BJ (cell line): ENCODE results near the gene NCAPH2. TPM values are rescaled to one million over a fixed set of nuclear protein-coding genes. Genes with fewer than 3 reads are reported as not detected.

Experiments
- CTCF ChIA-PET: fragments of 350-600 bp; formaldehyde crosslinking; extraction: SDS; loops from one replicate; lab custom pipeline; 2021; ENCODE audit warnings: antibody characterized with exemption, inconsistent platforms; lab: Yijun Ruan, JAX
- POLR2A ChIA-PET: fragments of 300-600 bp; sonication (Branson Sonifier 250); formaldehyde crosslinking; extraction: SDS; loops from one replicate; lab custom pipeline; 2021; ENCODE audit warnings: antibody characterized with exemption; lab: Charles Lee
- DNase-seq: peaks from one replicate; pipeline ENCODE4 v3.0.0-alpha.2; 2011; ENCODE audit warnings: low read depth
- H3K27me3 ChIP-seq: 2 replicates; pipeline ENCODE4 v1.6.0; 2011; ENCODE audit warnings: low read length; ENCODE audit not compliant: control insufficient read depth, insufficient read depth
- H3K36me3 ChIP-seq: 2 replicates; pipeline ENCODE4 v1.5.1; 2011; ENCODE audit warnings: low read length; ENCODE audit not compliant: control insufficient read depth, insufficient read depth
- H3K4me3 ChIP-seq: 2 replicates; pipeline ENCODE4 v1.5.1; 2011; ENCODE audit warnings: low read depth, mild to moderate bottlenecking, control low read depth, low read length
- CTCF ChIP-seq: IDR thresholded peaks from 2 replicates; pipeline ENCODE4 v1.5.1; 2011; ENCODE audit warnings: low read depth, mild to moderate bottlenecking, control low read depth, inconsistent platforms, low read length, moderate library complexity; ENCODE audit not compliant: insufficient read depth
- polyA plus RNA-seq: library from polyadenylated mRNA; depleted of rRNA; stranded (reverse); fragments of >200 nt; gene quantifications from 2 replicates; pipeline ENCODE4 v1.2.3, GENCODE V29; 2011

The NCAPH2 gene
- polyA plus RNA-seq, 1 experiment: 31.7 TPM

DNA sequence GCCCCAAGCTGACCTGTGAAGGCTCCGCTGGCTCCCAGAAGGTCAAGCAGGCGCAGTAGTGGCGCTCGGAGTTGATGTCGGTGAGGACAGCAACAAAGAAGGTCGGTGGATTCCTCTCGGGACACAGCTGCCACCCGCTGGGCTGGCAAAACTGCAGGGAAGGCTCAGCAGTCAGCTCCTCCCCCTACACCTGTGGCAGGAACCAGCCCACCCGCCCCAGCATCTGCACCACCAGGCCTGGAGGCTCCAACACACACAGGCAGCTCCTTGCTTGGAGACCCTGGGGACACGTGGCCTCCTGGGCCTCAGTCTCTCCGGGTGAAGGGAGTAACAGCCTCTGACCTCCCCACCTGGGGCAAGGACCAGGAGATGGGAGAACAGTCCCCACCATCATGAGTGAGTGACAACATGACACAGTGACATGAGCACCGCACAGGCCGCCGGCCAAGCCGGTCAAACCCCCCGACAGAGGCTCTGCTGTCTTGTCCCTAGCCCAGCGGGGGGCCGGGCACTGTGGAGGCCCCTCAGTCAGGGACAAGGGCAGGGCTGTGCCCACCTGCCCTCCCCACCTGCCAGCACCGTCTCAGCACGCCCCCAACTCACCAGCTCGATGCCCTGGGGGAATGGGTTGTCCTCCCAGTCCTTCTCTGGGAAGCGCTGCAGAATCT, 40.1 kb upstream of the NCAPH2 start:
- Histone ChIP-seq H3K27me3 (no peaks in the 10 kb centered on the region), H3K36me3 (peaks cover 46% of the 10 kb centered on the region), H3K4me3 (no peak overlapping the region)
- no peak for TF ChIP-seq CTCF
- POLR2A ChIA-PET: no interaction called here
- CTCF ChIA-PET: no interaction called here
- no peak for DNase-seq

- no peak for DNase-seq
- H3K4me3 ChIP-seq: no peak overlapping the region
- CTCF ChIA-PET: interaction anchor here (0.6 kb wide), 1 partner anchor 12 kb away, joined by 3 read pairs; no protein-coding TSS in a partner anchor
- no peak for TF ChIP-seq CTCF
- H3K36me3 ChIP-seq: peaks cover 43% of the 10 kb centered on the region
- POLR2A ChIA-PET: no interaction called here
- H3K27me3 ChIP-seq: no peaks in the 10 kb centered on the region
Measured at GRCh38 chr22:50468626-50469025, 39.4 kb upstream of the NCAPH2 start.

- H3K4me3 ChIP-seq: no peak overlapping the region
- no peaks in the 10 kb centered on the region for H3K27me3 ChIP-seq
- no peak for DNase-seq
- ChIA-PET POLR2A (no interaction called here), CTCF (interaction anchor here (1.2 kb wide), 1 partner anchor 56 kb away, joined by 3 read pairs; the partner anchor contains the start of gene SCO2)
- TF ChIP-seq CTCF: no peak
- H3K36me3 ChIP-seq: peaks cover 34% of the 10 kb centered on the region
Measured at GRCh38 chr22:50469377-50470305, 38.4 kb upstream of the NCAPH2 start.

DNA sequence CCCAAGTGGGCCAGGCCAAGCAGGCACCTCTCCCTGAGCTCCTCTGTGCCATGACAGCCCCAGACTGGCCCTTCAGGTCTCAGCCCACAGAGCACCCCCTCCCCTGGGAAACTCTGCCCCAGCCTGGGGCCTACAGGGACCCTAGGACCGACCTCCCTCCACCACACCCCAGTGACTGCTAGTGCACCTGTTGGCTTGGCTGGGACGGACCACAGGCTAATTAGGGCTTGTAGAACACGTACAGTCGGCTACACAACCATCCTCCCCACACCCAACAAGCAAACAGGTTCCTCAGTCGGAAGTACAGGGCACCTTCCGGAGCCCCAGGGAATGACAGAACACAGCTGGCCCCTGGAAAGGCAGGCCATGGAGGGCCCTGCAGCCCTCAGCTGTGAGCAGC, 37.5 kb upstream of the NCAPH2 start:
- Histone ChIP-seq H3K4me3 (no peak overlapping the region), H3K36me3 (peaks cover 26% of the 10 kb centered on the region), H3K27me3 (no peaks in the 10 kb centered on the region)
- no peak for TF ChIP-seq CTCF
- ChIA-PET CTCF (interaction anchor here (1.2 kb wide), 1 partner anchor 55 kb away, joined by 3 read pairs; the partner anchor contains the start of gene SCO2), POLR2A (no interaction called here)
- no peak for DNase-seq
